Stomach (tissue), 9 donors: ENCODE results near the gene FAM227B. TPM values are rescaled to one million over a fixed set of nuclear protein-coding genes. Genes with fewer than 3 reads are reported as not detected.
"Not testable (repeated sequence)": the region's sequence is repeated elsewhere in the genome, so short reads cannot be mapped to it uniquely, and the experiment has no call there.

Experiments used
- DNase-seq, 2 donors: peaks; one replicate each; pipeline versions ENCODE4 v3.0.0 to v3.0.0-alpha.2; 2013 to 2019
- H3K27ac ChIP-seq, 5 donors: fragments of 200-600 bp in 4 of 5; sonication (generic) in 4 of 5; one replicate each; pipeline ENCODE4 v1.5.1; 2013 to 2019; ENCODE audit warnings: mild to moderate bottlenecking in 1 of 5, moderate library complexity in 1 of 5
- H3K27me3 ChIP-seq, 3 donors: fragments of 200-600 bp; sonication (generic); one replicate each; pipeline ENCODE4 v1.5.1; 2017 to 2019; ENCODE audit warnings: mixed run types in 1 of 3
- H3K36me3 ChIP-seq, 4 donors: fragments of 200-600 bp; sonication (generic); 1 replicate in 3 of 4; 2 replicates in 1 of 4; pipeline ENCODE4 v1.5.1; 2016 to 2019
- H3K4me1 ChIP-seq, 4 donors: fragments of 200-600 bp; sonication (generic); one replicate each; pipeline ENCODE4 v1.5.1; 2016 to 2019
- H3K4me3 ChIP-seq, 4 donors: fragments of 200-600 bp; sonication (generic) in 3 of 4; one replicate each; pipeline ENCODE4 v1.5.1; 2016 to 2019; ENCODE audit warnings: mild to moderate bottlenecking in 1 of 4
- H3K9me3 ChIP-seq, 4 donors: fragments of 200-600 bp; sonication (generic); one replicate each; pipeline ENCODE4 v1.5.1; 2016 to 2019
- CTCF ChIP-seq, 7 experiments: fragments of 450-650 bp in 4 of 7; fragments of 200-600 bp in 3 of 7; sonication (generic) in 3 of 7; IDR thresholded peaks; one replicate each; pipeline ENCODE4 v1.5.1; 2016 to 2019; ENCODE audit warnings: antibody characterized with exemption in 7 of 7, control low read depth in 2 of 7, mild to moderate bottlenecking in 1 of 7
- EP300 ChIP-seq: sonication (generic); formaldehyde crosslinking; IDR thresholded peaks from one replicate; pipeline ENCODE4 v1.6.1; 2017; ENCODE audit warnings: antibody characterized with exemption
- POLR2A ChIP-seq, 4 donors: fragments of 450-650 bp; IDR thresholded peaks; one replicate each; pipeline ENCODE4 v1.6.1; 2016; ENCODE audit warnings: antibody characterized with exemption in 4 of 4, control low read depth in 2 of 4, mild to moderate bottlenecking in 1 of 4, moderate library complexity in 1 of 4
- POLR2AphosphoS5 ChIP-seq, 3 donors: sonication (generic); formaldehyde crosslinking; IDR thresholded peaks; one replicate each; pipeline ENCODE4 v1.6.1; 2016; ENCODE audit warnings: antibody characterized with exemption in 3 of 3
- WGBS, 5 donors: extraction: QIAGEN DNeasy Blood & Tissue Kit in 3 of 5; methylation state at CpG; one replicate each; pipeline versions ENCODE4 v1.1.5 to v1.1.7; 2013 to 2018; 5-methylcytosine and 5-hydroxymethylcytosine counted together
- intact Hi-C: fragments of 100-400 bp; cut with DNase I; formaldehyde crosslinking; loops from one replicate; pipeline ENCODE4 v1.15.1; 2023; ENCODE audit warnings: low total_unique reads
- polyA plus RNA-seq, 3 donors: library from polyadenylated mRNA; stranded (reverse); fragments of 200-250 nt; gene quantifications; one replicate each; pipeline ENCODE4 v1.2.3, GENCODE V29; 2013
- total RNA-seq, 5 donors: library from RNA; depleted of rRNA; stranded (reverse); fragments of >200 nt; gene quantifications; one replicate each; pipeline versions ENCODE4 v1.1.0 to v1.2.3, GENCODE V29; 2014 to 2016
- donor health status: healthy with polysubstance abuse.
- donor health status: Bipolar disorder and iron deficiency.
- donor health status: healthy.

The FAM227B gene
- total and polyA plus RNA-seq, 8 donors: 1.3 to 7.1 (median 2.9) TPM; not detected in 1

GRCh38 chr15:49619226-49619625 is 1.4 kb downstream of the FAM227B start:
- no peak for DNase-seq
- H3K4me1 ChIP-seq: peaks cover 9 to 40% (median 22%) of the 10 kb centered on the region in 4 donors
- no peak overlapping the region for H3K4me3 ChIP-seq
- peaks cover 0 to 9% (median 0%) of the 10 kb centered on the region in 4 donors for H3K36me3 ChIP-seq
- H3K9me3 ChIP-seq: peaks cover 0 to 11% (median 4%) of the 10 kb centered on the region in 4 donors
- intact Hi-C loops: no loop called here
- H3K27me3 ChIP-seq: no peaks in the 10 kb centered on the region
- H3K27ac ChIP-seq: peak overlapping the region in 2 of 5 donors; percentile 94 to 95
- TF ChIP-seq EP300 (no peak), CTCF (IDR thresholded peaks at IDR 0.05) (no peak), POLR2A (IDR thresholded peaks at IDR 0.05) (no peak), POLR2AphosphoS5 (IDR thresholded peaks at IDR 0.05) (no peak)
- 73 to 90% (median 85%) methylated on average over 3 of the region's 3 CpGs for WGBS, 5 donors

GRCh38 chr15:49612240-49612639 is 8.4 kb downstream of the FAM227B start:
- H3K36me3 ChIP-seq, DNase-seq, intact Hi-C loops, H3K4me1 ChIP-seq, H3K4me3 ChIP-seq, H3K27me3 ChIP-seq, H3K27ac ChIP-seq: not testable (repeated sequence)
- WGBS, 5 donors: 96 to 99% (median 98%) methylated on average over 3 of the region's 3 CpGs
- H3K9me3 ChIP-seq: peaks cover 0 to 14% (median 5%) of the 10 kb centered on the region in 4 donors

- Histone ChIP-seq H3K27me3 (no peaks in the 10 kb centered on the region), H3K4me1 (no peaks in the 10 kb centered on the region), H3K36me3 (peaks cover 0 to 15% (median 2%) of the 10 kb centered on the region in 4 donors), H3K27ac (no peak overlapping the region), H3K9me3 (peaks cover 0 to 14% (median 5%) of the 10 kb centered on the region in 4 donors), H3K4me3 (no peak overlapping the region)
- no peak for DNase-seq
- TF ChIP-seq EP300 (no peak), POLR2A (IDR thresholded peaks at IDR 0.05) (no peak), POLR2AphosphoS5 (IDR thresholded peaks at IDR 0.05) (no peak), CTCF (IDR thresholded peaks at IDR 0.05) (no peak)
- 77 to 91% (median 85%) methylated on average over 2 of the region's 2 CpGs for WGBS, 5 donors
- intact Hi-C loops: no loop called here
These were observed 10.3 kb downstream of the FAM227B start for GRCh38 chr15:49610157-49610918.

- TF ChIP-seq POLR2AphosphoS5 (IDR thresholded peaks at IDR 0.05): no peak
- TF ChIP-seq CTCF (IDR thresholded peaks at IDR 0.05): no peak
- no peak for TF ChIP-seq POLR2A (IDR thresholded peaks at IDR 0.05)
- TF ChIP-seq EP300: no peak
- Histone ChIP-seq H3K4me1 (no peaks in the 10 kb centered on the region), H3K4me3 (no peak overlapping the region), H3K36me3 (peaks cover 0 to 7% (median 3%) of the 10 kb centered on the region in 4 donors), H3K27me3 (no peaks in the 10 kb centered on the region), H3K27ac (no peak overlapping the region), H3K9me3 (peaks cover 0 to 18% (median 3%) of the 10 kb centered on the region in 4 donors)
- no peak for DNase-seq
- intact Hi-C loops: no loop called here
These were observed 14.0 kb downstream of the FAM227B start for GRCh38 chr15:49606594-49606993.

- no peak for DNase-seq
- Histone ChIP-seq H3K9me3 (peaks cover 0 to 28% (median 9%) of the 10 kb centered on the region in 4 donors), H3K36me3 (peaks cover 0 to 7% (median 3%) of the 10 kb centered on the region in 4 donors), H3K4me3 (no peak overlapping the region), H3K27ac (no peak overlapping the region), H3K27me3 (no peaks in the 10 kb centered on the region), H3K4me1 (no peaks in the 10 kb centered on the region)
- TF ChIP-seq POLR2AphosphoS5 (IDR thresholded peaks at IDR 0.05) (no peak), POLR2A (IDR thresholded peaks at IDR 0.05) (no peak), EP300 (no peak), CTCF (IDR thresholded peaks at IDR 0.05) (no peak)
- 97 to 100% (median 100%) methylated on average over 2 of the region's 2 CpGs for whole genome bisulfite sequencing, 5 donors
- intact Hi-C loops: no loop called here
These were observed 15.0 kb downstream of the FAM227B start for GRCh38 chr15:49605588-49605987.
